NCI-H2196 treated with DMSO at 0.1 percent for 48 hours (cell line): ENCODE measurements around the gene RIT2.

Experiments
- DNase-seq: peaks from one replicate; lab custom pipeline; 2025; ENCODE audit not compliant: unreplicated experiment; lab: John Stamatoyannopoulos, UW

Gene RIT2

GRCh38 chr18:43013486-43013885 lies 102.0 kb downstream of the RIT2 start:
- no peak for DNase-seq

- no peak for DNase-seq
Measured at GRCh38 chr18:43012951-43013350, 102.5 kb downstream of the RIT2 start.

GRCh38 chr18:43010611-43011010 lies 104.9 kb downstream of the RIT2 start:
- DNase-seq: no peak

GRCh38 chr18:43009674-43010073 lies 105.8 kb downstream of the RIT2 start:
- DNase-seq: no peak

- no peak for DNase-seq
Measured at GRCh38 chr18:43007365-43007764, 108.1 kb downstream of the RIT2 start.

- no peak for DNase-seq
Measured at GRCh38 chr18:43004421-43004820, 111.1 kb downstream of the RIT2 start.

GRCh38 chr18:43001821-43002220 lies 113.7 kb downstream of the RIT2 start:
- DNase-seq: no peak

GRCh38 chr18:42996824-42997223 lies 118.7 kb downstream of the RIT2 start:
- DNase-seq: no peak

- no peak for DNase-seq
Measured at GRCh38 chr18:42980426-42980825, 135.1 kb downstream of the RIT2 start.

- DNase-seq: no peak
Measured at GRCh38 chr18:42977982-42978637, 137.4 kb downstream of the RIT2 start.

GRCh38 chr18:42976869-42977590 lies 138.5 kb downstream of the RIT2 start:
- no peak for DNase-seq

- DNase-seq: no peak
Measured at GRCh38 chr18:42969366-42969765, 146.1 kb downstream of the RIT2 start.

- no peak for DNase-seq
Measured at GRCh38 chr18:42961298-42961697, 154.2 kb downstream of the RIT2 start.

- no peak for DNase-seq
Measured at GRCh38 chr18:42959528-42959927, 156.0 kb downstream of the RIT2 start.

GRCh38 chr18:42958353-42958752 lies 157.1 kb downstream of the RIT2 start:
- DNase-seq: no peak

- no peak for DNase-seq
Measured at GRCh38 chr18:42956287-42956686, 159.2 kb downstream of the RIT2 start.

GRCh38 chr18:42954887-42955286 lies 160.6 kb downstream of the RIT2 start:
- no peak for DNase-seq

- no peak for DNase-seq
Measured at GRCh38 chr18:42953306-42953705, 162.2 kb downstream of the RIT2 start.

- no peak for DNase-seq
Measured at GRCh38 chr18:42950732-42951131, 164.8 kb downstream of the RIT2 start.

GRCh38 chr18:42948831-42949230 lies 166.7 kb downstream of the RIT2 start:
- DNase-seq: no peak

GRCh38 chr18:42941860-42942259 lies 173.6 kb downstream of the RIT2 start:
- no peak for DNase-seq

- no peak for DNase-seq
Measured at GRCh38 chr18:42941021-42941420, 174.5 kb downstream of the RIT2 start.

- DNase-seq: no peak
Measured at GRCh38 chr18:42937436-42937835, 178.0 kb downstream of the RIT2 start.
